HEK293 (cell line): Measurements from ENCODE around the gene PYCR2.

Experiments
- PATZ1 ChIP-seq: fragments of 450-650 bp; formaldehyde crosslinking; IDR thresholded peaks from 2 replicates; pipeline ENCODE4 v1.5.1; 2016; ENCODE audit warnings: missing biosample characterization, missing genetic modification characterization
- ZNF112 ChIP-seq: fragments of 450-650 bp; formaldehyde crosslinking; IDR thresholded peaks from 2 replicates; pipeline ENCODE4 v1.5.0; 2017; ENCODE audit warnings: missing biosample characterization, missing genetic modification characterization

GRCh38 chr1:225928186-225929175 is 4.4 kb upstream of the PYCR2 start:
- TF ChIP-seq ZNF112 (tag by site-specific recombination) (no peak), PATZ1 (no peak)
